Psoas muscle (tissue), 8 donors: ENCODE measurements around the gene CHCHD6. TPM values are rescaled to one million over a fixed set of nuclear protein-coding genes. Genes with fewer than 3 reads are reported as not detected.
A peak's percentile ranks its signal among the peaks of the same experiment; 100 is the strongest.

ENCODE experiments used
- ATAC-seq, 4 donors: fragments of 200-7000 bp; cut with Tn5 transposase; one replicate each; pipeline ENCODE4 v1.9.1; 2020; ENCODE audit warnings: moderate library complexity in 3 of 4, mild to moderate bottlenecking in 2 of 4
- DNase-seq, 2 donors: peaks; one replicate each; pipeline ENCODE4 v3.0.0-alpha.2; 2020
- H3K27ac ChIP-seq: fragments of 200-600 bp; one replicate; pipeline ENCODE4 v1.8.0; 2022
- H3K27me3 ChIP-seq, 3 donors: fragments of 200-600 bp in 1 of 3; one replicate each; pipeline versions ENCODE4 v1.6.1 to v1.8.0; 2013 to 2022; ENCODE audit warnings: low read length in 2 of 3, mild to moderate bottlenecking in 2 of 3, moderate library complexity in 1 of 3; ENCODE audit not compliant: insufficient read depth in 3 of 3
- H3K36me3 ChIP-seq, 2 donors: fragments of 200-600 bp in 1 of 2; one replicate each; pipeline versions ENCODE4 v1.6.1 to v1.8.0; 2013 to 2022; ENCODE audit warnings: low read depth in 1 of 2, mild to moderate bottlenecking in 1 of 2, moderate library complexity in 1 of 2; ENCODE audit not compliant: insufficient read depth in 1 of 2
- H3K4me1 ChIP-seq: fragments of 200-600 bp; one replicate; pipeline ENCODE4 v1.8.0; 2022
- H3K4me3 ChIP-seq: fragments of 200-600 bp; one replicate; pipeline ENCODE4 v1.8.0; 2022; ENCODE audit warnings: mild to moderate bottlenecking
- H3K9me3 ChIP-seq: fragments of 200-600 bp; one replicate; pipeline ENCODE4 v1.8.0; 2022
- WGBS, 3 donors: extraction: QIAGEN DNeasy Blood & Tissue Kit; methylation state at CpG; one replicate each; pipeline versions ENCODE4 v1.1.6 to v1.1.7; 2013; 5-methylcytosine and 5-hydroxymethylcytosine counted together
- intact Hi-C, 2 donors: fragments of 100-400 bp; cut with DNase I; formaldehyde crosslinking; loops; one replicate each; pipeline versions ENCODE4 v1.11.0 to v1.14.2; 2022
- polyA plus RNA-seq, 3 donors: library from polyadenylated mRNA; stranded (reverse); fragments of 200-250 nt; gene quantifications; one replicate each; pipeline ENCODE4 v1.2.3, GENCODE V29; 2013
- total RNA-seq, 4 donors: library from RNA; stranded (reverse); fragmentation: NEBNext Ultra II Directional in 2 of 4; extraction: Animal tissue kit (Norgen Biotek cat#: 25700) in 2 of 4; gene quantifications; one replicate each; pipeline versions ENCODE4 v1.2.1 to v1.2.4, GENCODE V29; 2021 to 2023
- TF ChIP-seq, protein P1 (sequence below): fragments of 200-600 bp; IDR thresholded peaks from one replicate; pipeline ENCODE4 v1.8.0; 2022; ENCODE audit warnings: antibody characterized with exemption
- donor health status: healthy with polysubstance abuse.
- donor health status: DM: no; HTN: no; CAD: no; lungs with moderate emphysema.
- donor health status: Bipolar disorder and iron deficiency.
- donor health status: healthy.
- donor health status: DM: yes; HTN: yes; CAD: no.
- donor health status: DM: no; HTN: no; CAD: no.
- donor health status: DM: no; HTN: no; CAD: no.
- donor health status: DM: yes; HTN: yes; CAD: no.

Gene CHCHD6
- total and polyA plus RNA-seq, 7 donors, result 2.4 to 13.8 (median 3.5) TPM

DNA sequence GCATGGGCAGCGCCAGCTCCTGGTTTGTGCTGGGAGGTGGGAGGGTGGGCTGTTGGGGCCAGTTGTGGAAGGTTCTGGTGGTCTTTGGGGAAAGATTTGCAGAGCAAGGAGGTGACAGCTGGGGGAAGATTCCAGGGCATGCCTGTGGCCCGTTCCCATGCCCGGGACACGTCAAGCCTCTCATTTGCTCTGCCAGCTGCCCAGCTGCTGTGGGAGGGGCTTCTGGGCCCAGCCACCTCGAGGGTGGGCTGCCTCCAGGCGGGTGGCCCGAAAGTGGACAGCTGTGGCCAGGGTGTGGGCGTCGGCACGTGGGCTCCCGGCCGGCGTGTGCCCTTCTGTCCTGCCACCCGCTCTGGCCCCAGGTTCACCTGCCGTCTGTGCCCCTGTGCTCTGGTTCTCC, 296.1 kb downstream of the CHCHD6 start:
- no peaks in the 10 kb centered on the region for H3K36me3 ChIP-seq
- H3K27ac ChIP-seq, result no peak overlapping the region
- intact Hi-C loops, result no loop called here
- TF ChIP-seq, protein P1, sequence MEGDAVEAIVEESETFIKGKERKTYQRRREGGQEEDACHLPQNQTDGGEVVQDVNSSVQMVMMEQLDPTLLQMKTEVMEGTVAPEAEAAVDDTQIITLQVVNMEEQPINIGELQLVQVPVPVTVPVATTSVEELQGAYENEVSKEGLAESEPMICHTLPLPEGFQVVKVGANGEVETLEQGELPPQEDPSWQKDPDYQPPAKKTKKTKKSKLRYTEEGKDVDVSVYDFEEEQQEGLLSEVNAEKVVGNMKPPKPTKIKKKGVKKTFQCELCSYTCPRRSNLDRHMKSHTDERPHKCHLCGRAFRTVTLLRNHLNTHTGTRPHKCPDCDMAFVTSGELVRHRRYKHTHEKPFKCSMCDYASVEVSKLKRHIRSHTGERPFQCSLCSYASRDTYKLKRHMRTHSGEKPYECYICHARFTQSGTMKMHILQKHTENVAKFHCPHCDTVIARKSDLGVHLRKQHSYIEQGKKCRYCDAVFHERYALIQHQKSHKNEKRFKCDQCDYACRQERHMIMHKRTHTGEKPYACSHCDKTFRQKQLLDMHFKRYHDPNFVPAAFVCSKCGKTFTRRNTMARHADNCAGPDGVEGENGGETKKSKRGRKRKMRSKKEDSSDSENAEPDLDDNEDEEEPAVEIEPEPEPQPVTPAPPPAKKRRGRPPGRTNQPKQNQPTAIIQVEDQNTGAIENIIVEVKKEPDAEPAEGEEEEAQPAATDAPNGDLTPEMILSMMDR, result no peak
- H3K4me1 ChIP-seq, result peaks cover 19% of the 10 kb centered on the region
- WGBS, 3 donors, result 37 to 60% (median 42%) methylated on average over 11 to 15 of the region's 15 CpGs
- H3K4me3 ChIP-seq, result no peak overlapping the region
- ATAC-seq (peak; percentile 23 to 68 (median 49)), DNase-seq (no peak)
- no peaks in the 10 kb centered on the region for H3K9me3 ChIP-seq
- no peaks in the 10 kb centered on the region for H3K27me3 ChIP-seq

DNA sequence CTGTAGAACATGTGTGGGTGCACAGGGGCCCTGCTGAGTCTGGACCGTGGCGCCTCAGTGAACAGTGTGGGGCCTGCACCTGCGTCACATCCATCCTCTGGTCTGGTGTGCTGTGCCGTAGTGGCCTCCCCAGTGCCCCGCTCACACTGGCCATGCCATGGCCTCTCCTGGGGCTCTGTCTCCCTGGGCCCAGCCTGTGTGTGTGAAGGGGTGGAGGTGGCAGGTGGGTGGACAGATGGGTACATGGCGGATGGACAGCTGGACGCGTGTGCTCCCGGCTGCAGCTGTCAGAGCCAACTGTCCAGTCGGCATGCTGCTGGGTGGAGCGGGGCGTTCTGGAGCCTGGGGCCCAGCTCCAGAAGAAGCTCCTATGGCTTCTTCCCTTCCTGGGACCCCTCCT, 296.7 kb downstream of the CHCHD6 start:
- Histone ChIP-seq H3K9me3 (no peaks in the 10 kb centered on the region), H3K27me3 (no peaks in the 10 kb centered on the region), H3K4me3 (no peak overlapping the region), H3K4me1 (peaks cover 18% of the 10 kb centered on the region), H3K36me3 (no peaks in the 10 kb centered on the region), H3K27ac (no peak overlapping the region)
- intact Hi-C loops, result no loop called here
- WGBS, 3 donors, result 52 to 68% (median 68%) methylated on average over 12 of the region's 12 CpGs
- DNase-seq (no peak), ATAC-seq (peak; percentile 16 to 58 (median 42))
- TF ChIP-seq, protein P1, result no peak

DNA sequence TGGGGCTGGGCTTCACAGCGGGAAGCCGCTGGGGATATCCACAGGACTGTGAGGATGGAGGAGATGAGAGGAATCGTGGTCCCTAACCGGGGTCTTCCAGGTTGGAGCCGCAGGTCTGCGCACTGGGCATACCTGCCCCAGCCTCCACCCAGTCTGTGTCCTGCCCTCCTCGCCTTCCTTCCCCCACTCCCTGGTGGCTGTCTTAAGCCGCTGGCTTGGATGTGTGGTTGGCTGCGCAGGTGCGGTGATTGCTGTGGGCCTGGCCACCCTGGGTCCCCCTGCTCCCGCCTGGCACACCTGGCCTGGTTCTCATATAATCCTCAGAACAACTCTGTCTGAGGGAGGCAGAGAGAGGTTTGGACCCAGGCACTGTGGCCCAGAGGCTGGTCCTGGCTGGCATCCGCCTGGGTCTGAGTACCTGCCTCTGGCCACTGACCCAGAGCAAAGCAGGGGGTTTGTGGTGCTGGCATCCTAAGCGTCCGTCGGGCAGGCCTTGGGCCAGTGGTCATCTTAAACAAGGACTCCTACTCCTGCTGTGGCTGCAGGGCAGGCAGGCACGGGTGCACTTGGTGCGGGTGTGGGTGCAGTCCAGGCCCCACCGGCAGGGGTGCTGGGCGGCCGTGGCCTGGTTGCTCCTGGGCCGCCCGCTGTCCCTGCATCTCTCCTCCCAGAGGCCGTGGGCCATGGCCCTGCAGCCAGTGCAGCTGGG, 297.6 kb downstream of the CHCHD6 start:
- intact Hi-C loops, result no loop called here
- TF ChIP-seq, protein P1, result no peak
- no peaks in the 10 kb centered on the region for H3K9me3 ChIP-seq
- no peak for DNase-seq
- H3K27ac ChIP-seq, result peak overlapping the region; percentile 11
- 78 to 82% (median 82%) methylated on average over 19 to 23 of the region's 23 CpGs for WGBS, 3 donors
- no peaks in the 10 kb centered on the region for H3K36me3 ChIP-seq
- H3K4me3 ChIP-seq, result no peak overlapping the region
- H3K4me1 ChIP-seq, result peaks cover 18% of the 10 kb centered on the region
- ATAC-seq, result no peak
- no peaks in the 10 kb centered on the region for H3K27me3 ChIP-seq

DNA sequence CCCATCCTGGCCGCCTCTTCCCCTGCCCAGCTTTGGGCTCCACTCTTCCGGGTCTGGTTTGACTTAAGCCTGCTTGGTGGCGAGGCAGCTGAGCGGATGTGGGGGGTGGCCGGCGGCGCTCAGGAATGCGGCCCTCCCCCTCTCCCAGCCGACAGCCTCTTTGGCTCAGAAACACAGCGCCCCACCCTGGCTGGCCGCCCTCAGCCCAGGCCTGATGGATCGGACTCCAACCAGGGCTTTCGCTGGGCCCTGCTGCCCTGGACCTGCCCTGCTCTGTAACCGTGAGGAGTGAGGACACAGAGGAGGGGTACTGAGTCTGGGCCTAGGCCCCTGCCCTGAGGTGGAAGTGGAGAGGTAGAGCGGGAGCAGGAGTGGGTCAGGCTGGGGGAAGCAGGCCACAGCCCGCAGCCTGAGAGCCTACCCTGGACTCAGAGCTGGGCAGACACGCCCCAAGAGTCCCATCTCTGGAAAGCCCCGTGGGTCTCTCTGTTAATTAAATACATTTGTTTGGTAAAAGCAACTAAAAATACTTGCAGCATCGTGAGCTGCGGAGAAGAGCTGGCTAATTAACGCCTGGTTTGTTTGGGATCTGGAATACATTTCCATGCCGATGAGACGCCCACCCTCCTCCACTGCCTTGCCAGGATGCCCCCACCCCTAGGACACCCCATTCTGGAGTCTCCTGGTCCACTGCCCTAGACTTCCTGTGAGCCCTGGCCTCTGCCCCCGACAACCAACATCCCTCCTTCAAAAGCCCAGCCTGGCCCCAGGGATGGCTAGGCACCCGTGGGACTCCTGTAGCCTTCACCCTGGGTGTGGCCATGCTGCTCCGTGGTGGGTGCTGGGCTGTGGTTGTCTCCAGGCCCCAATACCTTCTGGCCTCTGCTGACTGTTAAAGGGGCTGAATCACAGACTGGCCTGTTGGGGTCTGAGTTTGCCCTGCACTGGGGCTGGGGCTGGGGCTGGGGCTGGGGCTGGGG, 298.4 kb downstream of the CHCHD6 start:
- ATAC-seq, result peak; percentile 36 to 77 (median 56)
- Histone ChIP-seq H3K27ac (peak overlapping the region; percentile 11), H3K4me3 (no peak overlapping the region), H3K4me1 (peaks cover 18% of the 10 kb centered on the region), H3K36me3 (no peaks in the 10 kb centered on the region), H3K9me3 (no peaks in the 10 kb centered on the region), H3K27me3 (no peaks in the 10 kb centered on the region)
- DNase-seq, result peak; percentile 89 to 92
- 59 to 65% (median 59%) methylated on average over 26 of the region's 26 CpGs for WGBS, 3 donors
- TF ChIP-seq, protein P1, result peak; percentile 23
- intact Hi-C loops, result no loop called here
